Measurements from ENCODE around the gene PPAT. TPM values are rescaled to one million over a fixed set of nuclear protein-coding genes. Genes with fewer than 3 reads are reported as not detected.
"Not testable (repeated sequence)": the region's sequence is repeated elsewhere in the genome, so short reads cannot be mapped to it uniquely, and the experiment has no call there.

Gene PPAT
- total RNA-seq, 1 donor from 2014 or later = 37.8 TPM

DNA sequence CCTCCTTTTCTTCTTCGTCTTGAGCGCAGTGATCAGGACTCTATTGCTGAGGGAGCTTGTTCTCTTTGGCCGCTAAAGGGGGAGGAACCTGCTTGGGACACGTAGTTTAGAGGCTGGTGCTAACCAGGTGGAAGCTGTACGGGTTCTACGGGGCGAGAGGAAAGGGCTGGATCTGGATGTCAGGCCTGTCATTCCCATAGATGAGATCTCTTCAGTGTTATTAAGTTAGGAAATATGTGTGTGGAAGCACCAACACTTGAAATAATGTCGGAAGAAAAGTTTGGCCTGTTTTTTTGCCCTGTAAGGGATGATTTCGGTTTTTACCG is 32.6 kb upstream of the PPAT start:
- H3K4me3 Mint-ChIP-seq = peak overlapping the region; percentile 99
- no peaks in the 10 kb centered on the region for H3K27me3 Mint-ChIP-seq
- peak overlapping the region; percentile 100 for H3K27ac Mint-ChIP-seq
- H3K9me3 Mint-ChIP-seq = no peaks in the 10 kb centered on the region
- peaks cover 32% of the 10 kb centered on the region for H3K4me1 Mint-ChIP-seq (ENCODE audit: unreplicated experiment)
- DNase-seq (ENCODE audit: extremely low spot score, unreplicated experiment) = no peak
- peaks cover 17% of the 10 kb centered on the region for H3K36me3 Mint-ChIP-seq
- TF ChIP-seq, protein P1, sequence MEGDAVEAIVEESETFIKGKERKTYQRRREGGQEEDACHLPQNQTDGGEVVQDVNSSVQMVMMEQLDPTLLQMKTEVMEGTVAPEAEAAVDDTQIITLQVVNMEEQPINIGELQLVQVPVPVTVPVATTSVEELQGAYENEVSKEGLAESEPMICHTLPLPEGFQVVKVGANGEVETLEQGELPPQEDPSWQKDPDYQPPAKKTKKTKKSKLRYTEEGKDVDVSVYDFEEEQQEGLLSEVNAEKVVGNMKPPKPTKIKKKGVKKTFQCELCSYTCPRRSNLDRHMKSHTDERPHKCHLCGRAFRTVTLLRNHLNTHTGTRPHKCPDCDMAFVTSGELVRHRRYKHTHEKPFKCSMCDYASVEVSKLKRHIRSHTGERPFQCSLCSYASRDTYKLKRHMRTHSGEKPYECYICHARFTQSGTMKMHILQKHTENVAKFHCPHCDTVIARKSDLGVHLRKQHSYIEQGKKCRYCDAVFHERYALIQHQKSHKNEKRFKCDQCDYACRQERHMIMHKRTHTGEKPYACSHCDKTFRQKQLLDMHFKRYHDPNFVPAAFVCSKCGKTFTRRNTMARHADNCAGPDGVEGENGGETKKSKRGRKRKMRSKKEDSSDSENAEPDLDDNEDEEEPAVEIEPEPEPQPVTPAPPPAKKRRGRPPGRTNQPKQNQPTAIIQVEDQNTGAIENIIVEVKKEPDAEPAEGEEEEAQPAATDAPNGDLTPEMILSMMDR (conservative IDR thresholded peaks at IDR 0.05) = no peak

GRCh38 chr4:56467284-56468096 is 32.1 kb upstream of the PPAT start, which contains the start of gene SRP72:
Gene SRP72, plus strand, starts transcription at chr4:56467617. Its CDS starts 19 bp downstream, at chr4:56467636.
- peak; percentile 90 for DNase-seq (ENCODE audit: extremely low spot score, unreplicated experiment)
- no peaks in the 10 kb centered on the region for H3K9me3 Mint-ChIP-seq
- peak within 1 kb of the TSS; percentile 100 for H3K27ac Mint-ChIP-seq
- H3K27me3 Mint-ChIP-seq = no peaks in the 10 kb centered on the region
- peaks cover 32% of the 10 kb centered on the region for H3K4me1 Mint-ChIP-seq (ENCODE audit: unreplicated experiment)
- peak within 1 kb of the TSS; percentile 99 for H3K4me3 Mint-ChIP-seq
- H3K36me3 Mint-ChIP-seq = peaks cover 13% of the 10 kb centered on the region
- TF ChIP-seq, protein P1 (conservative IDR thresholded peaks at IDR 0.05) = no peak

- H3K27me3 Mint-ChIP-seq = no peaks in the 10 kb centered on the region
- peaks cover 16% of the 10 kb centered on the region for H3K36me3 Mint-ChIP-seq
- TF ChIP-seq, protein P1 (conservative IDR thresholded peaks at IDR 0.05) = no peak
These were observed 31.5 kb upstream of the PPAT start for GRCh38 chr4:56466910-56467283.

GRCh38 chr4:56466296-56466761 is 30.9 kb upstream of the PPAT start:
- not testable (repeated sequence) for DNase-seq (ENCODE audit: extremely low spot score, unreplicated experiment); H3K27me3 Mint-ChIP-seq; H3K9me3 Mint-ChIP-seq
- Mint-ChIP-seq H3K36me3 (peaks cover 14% of the 10 kb centered on the region), H3K27ac (peak overlapping the region; percentile 100), H3K4me1 (ENCODE audit: unreplicated experiment) (peaks cover 32% of the 10 kb centered on the region), H3K4me3 (peak overlapping the region; percentile 99)

More at GRCh38 chr4:56466910-56467283, 31.5 kb upstream of the PPAT start:
- Mint-ChIP-seq H3K27ac (peak overlapping the region; percentile 100), H3K4me1 (ENCODE audit: unreplicated experiment) (peaks cover 32% of the 10 kb centered on the region), H3K4me3 (peak overlapping the region; percentile 99), H3K9me3 (no peaks in the 10 kb centered on the region)
- DNase-seq (ENCODE audit: extremely low spot score, unreplicated experiment) = no peak

GRCh38 chr4:56465599-56466295 is 30.3 kb upstream of the PPAT start:
- Mint-ChIP-seq H3K4me1 (ENCODE audit: unreplicated experiment) (peaks cover 32% of the 10 kb centered on the region), H3K36me3 (peaks cover 14% of the 10 kb centered on the region), H3K4me3 (peak overlapping the region; percentile 99), H3K27me3 (no peaks in the 10 kb centered on the region), H3K9me3 (no peaks in the 10 kb centered on the region), H3K27ac (peak overlapping the region; percentile 100)
- TF ChIP-seq, protein P1 (conservative IDR thresholded peaks at IDR 0.05) = no peak
- no peak for DNase-seq (ENCODE audit: extremely low spot score, unreplicated experiment)

- peaks cover 21% of the 10 kb centered on the region for H3K36me3 Mint-ChIP-seq
- H3K4me1 Mint-ChIP-seq (ENCODE audit: unreplicated experiment) = peaks cover 27% of the 10 kb centered on the region
- H3K9me3 Mint-ChIP-seq = no peaks in the 10 kb centered on the region
- TF ChIP-seq, protein P1 (conservative IDR thresholded peaks at IDR 0.05) = no peak
- H3K27me3 Mint-ChIP-seq = no peaks in the 10 kb centered on the region
- H3K27ac Mint-ChIP-seq = peak overlapping the region; percentile 6
- H3K4me3 Mint-ChIP-seq = peak overlapping the region; percentile 42
- no peak for DNase-seq (ENCODE audit: extremely low spot score, unreplicated experiment)
These were observed 29.2 kb upstream of the PPAT start for GRCh38 chr4:56464581-56464980.

Measured in type B pancreatic cell (in vitro differentiated cells).